Stimulated activated CD8-positive, alpha-beta memory T cell treated with anti-CD3 and anti-CD28 coated beads, Interleukin-4, amount 100 ng/mL, for 1 hour (primary cell): ENCODE measurements around the gene OR52E4.

ENCODE experiments used
- DNase-seq, 2 donors: peaks; one replicate each; pipeline ENCODE4 v3.0.0-alpha.2; 2020; ENCODE audit warnings: low read depth in 2 of 2, low spot score in 1 of 2

Gene OR52E4

GRCh38 chr11:5880329-5880728, at the start of gene OR52E4:
OR52E4 (plus strand) TSS chr11:5880629; CDS start chr11:5884293, 3,664 bp downstream.
- DNase-seq: no peak

GRCh38 chr11:5831196-5831829, 49.1 kb upstream of the OR52E4 start:
- no peak for DNase-seq

- no peak for DNase-seq
Observed at GRCh38 chr11:5833446-5833845, 47.0 kb upstream of the OR52E4 start.

- no peak for DNase-seq
Observed at GRCh38 chr11:5837695-5838094, 42.7 kb upstream of the OR52E4 start.

- no peak for DNase-seq
Observed at GRCh38 chr11:5841797-5842196, 38.6 kb upstream of the OR52E4 start, which contains the start of gene OR52E6. OR52E6 (minus strand) TSS chr11:5841897; CDS start chr11:5841897, 0 bp downstream.

- DNase-seq: no peak
Observed at GRCh38 chr11:5846701-5847100, 33.7 kb upstream of the OR52E4 start.

- DNase-seq: no peak
Observed at GRCh38 chr11:5847711-5848110, 32.7 kb upstream of the OR52E4 start.

GRCh38 chr11:5851002-5851401, 29.4 kb upstream of the OR52E4 start:
- no peak for DNase-seq

- no peak for DNase-seq
Observed at GRCh38 chr11:5857590-5857989, 22.8 kb upstream of the OR52E4 start, which contains the start of gene OR52E8. OR52E8 (minus strand) TSS chr11:5857690; CDS start chr11:5857690, 0 bp downstream.

GRCh38 chr11:5865826-5866225, 14.6 kb upstream of the OR52E4 start:
- no peak for DNase-seq

GRCh38 chr11:5878564-5878963, 1.9 kb upstream of the OR52E4 start:
- no peak for DNase-seq

- DNase-seq: no peak
Observed at GRCh38 chr11:5881756-5882155, 1.3 kb downstream of the OR52E4 start.

- DNase-seq: no peak
Observed at GRCh38 chr11:5887172-5887571, 6.7 kb downstream of the OR52E4 start.

- no peak for DNase-seq
Observed at GRCh38 chr11:5887661-5888060, 7.2 kb downstream of the OR52E4 start.

GRCh38 chr11:5891216-5891800, 10.9 kb downstream of the OR52E4 start:
- no peak for DNase-seq

GRCh38 chr11:5892908-5893307, 12.5 kb downstream of the OR52E4 start, which contains the start of gene OR52E5:
OR52E5 (plus strand) TSS chr11:5893208; CDS start chr11:5900777, 7,569 bp downstream.
- DNase-seq: no peak

- DNase-seq: no peak
Observed at GRCh38 chr11:5899534-5899933, 19.1 kb downstream of the OR52E4 start.

- no peak for DNase-seq
Observed at GRCh38 chr11:5910540-5910939, 30.1 kb downstream of the OR52E4 start.

GRCh38 chr11:5922749-5923426, 42.5 kb downstream of the OR52E4 start:
- DNase-seq: no peak

- DNase-seq: no peak
Observed at GRCh38 chr11:5923427-5923776, 43.0 kb downstream of the OR52E4 start.

- no peak for DNase-seq
Observed at GRCh38 chr11:5923794-5924193, 43.4 kb downstream of the OR52E4 start.

GRCh38 chr11:5928271-5928670, 47.8 kb downstream of the OR52E4 start:
- DNase-seq: no peak
